ENCODE data around the gene PAX8.

- no peak for TF ChIP-seq CTCF (conservative IDR thresholded peaks at IDR 0.05; ENCODE audit: low read depth in 2 of 2)
- TF ChIP-seq EZH2 (IDR thresholded peaks at IDR 0.05; ENCODE audit: low read depth, unreplicated experiment): no peak
- TF ChIP-seq REST (IDR thresholded peaks at IDR 0.05; ENCODE audit: unreplicated experiment): no peak
- no peak for TF ChIP-seq POLR2AphosphoS5 (IDR thresholded peaks at IDR 0.05; ENCODE audit: low read depth)
- TF ChIP-seq JUNB (IDR thresholded peaks at IDR 0.05; ENCODE audit: unreplicated experiment): no peak
- TF ChIP-seq ZNF331 (CRISPR knock-in tag; IDR thresholded peaks at IDR 0.05; ENCODE audit: low read depth): no peak
These were observed 80.5 kb downstream of the PAX8 start for GRCh38 chr2:113198048-113198789.

All from GM23338 (cell line).